ENCODE measurements around the gene ETV6. TPM values are rescaled to one million over a fixed set of nuclear protein-coding genes. Genes with fewer than 3 reads are reported as not detected.

Gene ETV6
- polyA plus RNA-seq, 1 donor (not counting 4 experiments of a cell fraction or from before 2014, with no cell fraction given), result 5.3 TPM

DNA sequence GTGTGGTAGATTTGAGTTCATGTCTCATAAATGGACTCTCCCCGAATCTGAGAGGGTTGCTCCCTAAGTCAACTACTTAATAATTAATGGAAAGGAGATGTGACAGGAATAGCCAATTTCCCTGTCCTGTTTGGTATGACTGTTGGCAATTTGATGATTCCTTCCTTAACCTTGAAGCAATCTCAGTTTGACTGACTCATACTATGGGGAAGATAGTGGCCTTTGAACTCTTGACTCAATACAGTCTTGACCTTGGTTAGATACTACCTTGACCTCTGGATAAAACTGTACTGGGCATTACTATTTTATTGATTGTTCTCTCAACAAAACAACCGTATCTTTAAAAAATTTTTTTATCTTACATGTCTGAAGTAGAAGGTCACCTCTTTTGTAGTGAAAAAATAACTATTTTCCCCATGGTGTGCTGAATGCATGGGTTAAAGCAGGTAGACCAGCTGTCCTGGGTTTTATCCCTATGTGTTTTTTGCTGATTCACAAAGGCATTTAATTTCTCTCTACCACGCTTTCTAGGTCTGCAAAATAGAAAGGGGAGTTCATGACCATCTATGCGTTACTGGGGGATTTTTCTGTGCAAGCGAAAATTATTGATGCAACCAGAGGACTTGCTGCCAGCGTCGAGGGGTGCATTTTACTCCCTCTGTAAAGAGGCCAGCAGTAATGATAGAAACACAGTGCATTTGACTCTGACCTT is 80.1 kb downstream of the ETV6 start:
- Histone ChIP-seq H3K4me1 (ENCODE audit: control insufficient read depth, extremely low read depth, insufficient read depth, low read length) (peaks cover 51% of the 10 kb centered on the region), H3K4me3 (ENCODE audit: control insufficient read depth in 2 of 3, extremely low read depth in 1 of 3, insufficient read depth in 2 of 3, low read depth in 1 of 3, low read length in 3 of 3) (peak overlapping the region in 1 of 3 experiments; percentile 51), H3K9me1 (ENCODE audit: control insufficient read depth, extremely low read depth, insufficient read depth, low read length) (no peaks in the 10 kb centered on the region), H3K36me3 (ENCODE audit: control insufficient read depth in 2 of 2, extremely low read depth in 1 of 2, insufficient read depth in 2 of 2, low read length in 2 of 2) (peaks cover 0 to 3% of the 10 kb centered on the region in 2 experiments), H4K20me1 (ENCODE audit: control insufficient read depth, extremely low read depth, insufficient read depth, low read length) (no peaks in the 10 kb centered on the region), H3K27me3 (ENCODE audit: control insufficient read depth, extremely low read depth, insufficient read depth, low read length) (no peaks in the 10 kb centered on the region), H3K27ac (ENCODE audit: control insufficient read depth, insufficient read depth, low read length) (peak overlapping the region; percentile 79), H3K9ac (ENCODE audit: control insufficient read depth, extremely low read depth, insufficient read depth, low read length) (peak overlapping the region; percentile 18), H3K9me3 (ENCODE audit: control insufficient read depth, low read depth, low read length) (no peaks in the 10 kb centered on the region), H2AFZ (ENCODE audit: control insufficient read depth, low read length) (no peak overlapping the region), H3K79me2 (ENCODE audit: control insufficient read depth, insufficient read depth, low read length) (peaks cover 37% of the 10 kb centered on the region), H3K4me2 (ENCODE audit: control insufficient read depth, extremely low read depth, insufficient read depth, low read depth, low read length) (peak overlapping the region; percentile 57)
- dilution Hi-C loops (cut with MboI; ENCODE audit: extremely low pct_ligation_motif_present, low sequenced_read_pairs), result no loop called here
- no peak for DNase-seq (ENCODE audit: low read depth, low spot score)
- no peak for FAIRE-seq
- no peak for TF ChIP-seq EZH2 (IDR thresholded peaks at IDR 0.05; ENCODE audit: low read length)
- TF ChIP-seq, protein P1, sequence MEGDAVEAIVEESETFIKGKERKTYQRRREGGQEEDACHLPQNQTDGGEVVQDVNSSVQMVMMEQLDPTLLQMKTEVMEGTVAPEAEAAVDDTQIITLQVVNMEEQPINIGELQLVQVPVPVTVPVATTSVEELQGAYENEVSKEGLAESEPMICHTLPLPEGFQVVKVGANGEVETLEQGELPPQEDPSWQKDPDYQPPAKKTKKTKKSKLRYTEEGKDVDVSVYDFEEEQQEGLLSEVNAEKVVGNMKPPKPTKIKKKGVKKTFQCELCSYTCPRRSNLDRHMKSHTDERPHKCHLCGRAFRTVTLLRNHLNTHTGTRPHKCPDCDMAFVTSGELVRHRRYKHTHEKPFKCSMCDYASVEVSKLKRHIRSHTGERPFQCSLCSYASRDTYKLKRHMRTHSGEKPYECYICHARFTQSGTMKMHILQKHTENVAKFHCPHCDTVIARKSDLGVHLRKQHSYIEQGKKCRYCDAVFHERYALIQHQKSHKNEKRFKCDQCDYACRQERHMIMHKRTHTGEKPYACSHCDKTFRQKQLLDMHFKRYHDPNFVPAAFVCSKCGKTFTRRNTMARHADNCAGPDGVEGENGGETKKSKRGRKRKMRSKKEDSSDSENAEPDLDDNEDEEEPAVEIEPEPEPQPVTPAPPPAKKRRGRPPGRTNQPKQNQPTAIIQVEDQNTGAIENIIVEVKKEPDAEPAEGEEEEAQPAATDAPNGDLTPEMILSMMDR (optimal IDR thresholded peaks at IDR 0.05 in 1 of 3, IDR thresholded peaks at IDR 0.05 in 1 of 3, conservative IDR thresholded peaks at IDR 0.05 in 1 of 3; ENCODE audit: extremely low read depth in 1 of 3, insufficient read depth in 2 of 3, low read length in 3 of 3), result no peak

DNA sequence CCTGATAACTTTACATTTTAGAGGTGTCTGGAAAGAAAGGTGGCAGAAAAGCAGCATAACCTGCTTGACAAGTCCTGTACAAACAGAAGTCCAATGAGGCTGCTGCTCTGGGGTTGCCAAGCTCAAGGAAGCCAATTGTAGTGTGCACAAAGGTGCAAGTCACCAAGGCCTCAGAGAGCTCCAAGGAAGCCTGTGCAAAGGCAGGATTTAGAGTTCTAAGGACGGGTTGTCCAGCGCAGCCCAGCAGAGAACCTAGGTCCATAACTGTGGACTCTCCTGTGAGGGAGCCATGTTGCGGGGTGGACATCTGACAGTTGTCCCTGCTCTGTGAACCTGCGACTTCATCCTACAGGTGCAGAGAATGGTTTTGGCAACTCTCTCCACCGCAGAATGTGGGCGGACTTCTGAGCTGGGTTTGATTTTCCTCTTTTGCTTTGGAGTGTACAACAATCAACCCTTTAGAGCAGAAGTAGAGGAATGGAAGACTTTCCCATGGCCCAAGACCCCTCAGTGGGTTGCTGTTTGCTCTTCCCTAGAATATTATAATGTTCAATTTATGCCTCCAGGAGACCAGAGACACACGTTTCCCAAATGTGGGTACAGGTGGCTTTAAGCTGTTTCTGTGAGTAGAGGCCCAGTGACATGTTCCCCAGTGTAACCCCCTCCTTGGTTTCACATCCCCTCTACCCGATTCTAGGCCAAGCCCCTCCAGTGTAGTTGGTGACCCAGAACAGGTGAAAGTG is 81.0 kb downstream of the ETV6 start:
- H3K79me2 ChIP-seq (ENCODE audit: control insufficient read depth, insufficient read depth, low read length), result peaks cover 37% of the 10 kb centered on the region
- H3K36me3 ChIP-seq (ENCODE audit: control insufficient read depth in 2 of 2, extremely low read depth in 1 of 2, insufficient read depth in 2 of 2, low read length in 2 of 2), result peaks cover 0 to 3% of the 10 kb centered on the region in 2 experiments
- peak overlapping the region; percentile 79 for H3K27ac ChIP-seq (ENCODE audit: control insufficient read depth, insufficient read depth, low read length)
- H3K9me3 ChIP-seq (ENCODE audit: control insufficient read depth, low read depth, low read length), result no peaks in the 10 kb centered on the region
- no peaks in the 10 kb centered on the region for H3K9me1 ChIP-seq (ENCODE audit: control insufficient read depth, extremely low read depth, insufficient read depth, low read length)
- no peaks in the 10 kb centered on the region for H4K20me1 ChIP-seq (ENCODE audit: control insufficient read depth, extremely low read depth, insufficient read depth, low read length)
- H3K9ac ChIP-seq (ENCODE audit: control insufficient read depth, extremely low read depth, insufficient read depth, low read length), result peak overlapping the region; percentile 22
- no peak overlapping the region for H2AFZ ChIP-seq (ENCODE audit: control insufficient read depth, low read length)
- H3K27me3 ChIP-seq (ENCODE audit: control insufficient read depth, extremely low read depth, insufficient read depth, low read length), result no peaks in the 10 kb centered on the region
- dilution Hi-C loops (cut with MboI; ENCODE audit: extremely low pct_ligation_motif_present, low sequenced_read_pairs), result no loop called here
- peaks cover 44% of the 10 kb centered on the region for H3K4me1 ChIP-seq (ENCODE audit: control insufficient read depth, extremely low read depth, insufficient read depth, low read length)
- DNase-seq (ENCODE audit: low read depth, low spot score), result no peak
- H3K4me2 ChIP-seq (ENCODE audit: control insufficient read depth, extremely low read depth, insufficient read depth, low read depth, low read length), result peak overlapping the region; percentile 33
- TF ChIP-seq EZH2 (IDR thresholded peaks at IDR 0.05; ENCODE audit: low read length), result no peak
- TF ChIP-seq, protein P1 (optimal IDR thresholded peaks at IDR 0.05 in 1 of 3, IDR thresholded peaks at IDR 0.05 in 1 of 3, conservative IDR thresholded peaks at IDR 0.05 in 1 of 3; ENCODE audit: extremely low read depth in 1 of 3, insufficient read depth in 2 of 3, low read length in 3 of 3), result no peak
- FAIRE-seq, result peak; percentile 55
- H3K4me3 ChIP-seq (ENCODE audit: control insufficient read depth in 2 of 3, extremely low read depth in 1 of 3, insufficient read depth in 2 of 3, low read depth in 1 of 3, low read length in 3 of 3), result peak overlapping the region in 2 of 3 experiments; percentile 22 to 51
